Stimulated activated CD4-positive, alpha-beta T cell treated with anti-CD3 and anti-CD28 coated beads, Interleukin-15, amount 100 ng/mL, for 1 hour (primary cell): ENCODE measurements around the gene LPCAT3.

ENCODE experiments used
- DNase-seq, 2 donors: peaks; one replicate each; pipeline ENCODE4 v3.0.0-alpha.2; 2020; ENCODE audit warnings: low read depth in 1 of 2, low spot score in 1 of 2

Gene LPCAT3

DNA sequence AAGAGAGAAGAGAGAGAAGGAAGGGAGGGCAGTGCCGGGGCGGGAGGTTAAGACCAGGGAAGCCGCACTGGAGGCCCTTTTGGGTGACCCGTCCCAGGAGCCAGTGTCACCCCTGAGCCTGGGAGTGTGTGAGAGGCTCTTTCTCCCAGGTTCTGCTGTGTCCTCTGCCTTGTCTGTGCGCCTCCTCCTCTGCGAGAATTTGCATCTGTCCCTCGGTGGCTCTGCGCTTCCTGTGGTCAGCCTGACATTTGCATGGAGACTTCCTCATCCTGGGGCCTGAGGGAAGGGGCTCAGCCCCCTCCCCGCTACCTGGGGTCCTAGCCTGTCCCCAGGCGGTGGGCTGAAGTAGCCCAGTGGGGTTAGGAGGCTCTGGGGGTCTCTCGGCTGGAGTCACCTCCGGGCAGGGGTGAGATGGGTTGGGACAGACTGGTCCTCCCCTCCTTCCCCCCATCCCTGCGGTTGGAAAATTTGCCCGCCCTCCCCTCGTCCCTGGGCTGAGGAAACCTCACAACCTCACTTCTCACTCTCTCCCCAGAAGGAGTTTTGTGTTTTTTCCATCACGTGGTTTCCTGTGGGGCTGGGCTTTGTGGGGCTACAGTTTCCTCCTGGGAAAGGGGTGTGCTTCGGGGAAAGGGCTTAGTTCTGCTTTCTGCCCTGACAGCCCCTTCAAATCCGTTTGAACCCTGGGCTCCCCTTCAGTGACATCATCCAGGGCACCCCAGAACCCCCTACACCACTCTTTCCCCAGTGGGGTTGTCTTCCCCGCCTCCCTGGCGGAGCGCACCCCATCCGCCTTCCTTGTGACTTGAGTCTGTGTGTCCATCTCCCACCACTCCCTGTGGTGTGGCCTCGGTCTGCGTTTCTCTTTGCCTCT, 64.6 kb downstream of the LPCAT3 start:
- peak in 1 of 2 donors; percentile 67 for DNase-seq

DNA sequence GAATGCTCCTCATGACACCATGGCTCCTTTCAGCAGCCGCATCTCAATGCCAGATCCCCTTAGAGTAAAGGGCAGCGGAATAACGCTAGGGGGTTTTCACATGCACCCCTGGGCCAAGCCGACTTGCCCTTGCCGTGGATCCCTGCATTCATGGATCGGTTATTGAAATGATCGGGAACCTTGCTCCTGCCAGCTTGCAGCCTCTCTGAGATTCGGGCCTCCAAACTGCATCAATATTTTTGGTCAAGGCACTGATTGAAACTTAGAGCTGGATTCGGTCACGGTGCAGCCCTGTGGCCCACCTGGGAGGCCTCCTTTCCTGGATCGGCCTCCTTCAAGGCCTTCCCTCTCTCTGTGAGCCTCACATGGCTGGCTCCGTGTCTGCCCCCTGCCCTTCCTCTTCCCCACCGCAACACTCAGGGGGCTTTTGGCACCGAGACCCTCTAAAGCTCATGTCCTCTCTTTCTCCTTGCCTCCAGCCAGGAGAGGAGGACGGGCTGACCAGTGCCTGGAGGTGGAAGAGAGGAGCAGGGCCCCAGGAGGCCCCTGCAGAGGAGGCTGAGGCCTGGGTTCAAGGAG, 65.3 kb downstream of the LPCAT3 start:
- no peak for DNase-seq

DNA sequence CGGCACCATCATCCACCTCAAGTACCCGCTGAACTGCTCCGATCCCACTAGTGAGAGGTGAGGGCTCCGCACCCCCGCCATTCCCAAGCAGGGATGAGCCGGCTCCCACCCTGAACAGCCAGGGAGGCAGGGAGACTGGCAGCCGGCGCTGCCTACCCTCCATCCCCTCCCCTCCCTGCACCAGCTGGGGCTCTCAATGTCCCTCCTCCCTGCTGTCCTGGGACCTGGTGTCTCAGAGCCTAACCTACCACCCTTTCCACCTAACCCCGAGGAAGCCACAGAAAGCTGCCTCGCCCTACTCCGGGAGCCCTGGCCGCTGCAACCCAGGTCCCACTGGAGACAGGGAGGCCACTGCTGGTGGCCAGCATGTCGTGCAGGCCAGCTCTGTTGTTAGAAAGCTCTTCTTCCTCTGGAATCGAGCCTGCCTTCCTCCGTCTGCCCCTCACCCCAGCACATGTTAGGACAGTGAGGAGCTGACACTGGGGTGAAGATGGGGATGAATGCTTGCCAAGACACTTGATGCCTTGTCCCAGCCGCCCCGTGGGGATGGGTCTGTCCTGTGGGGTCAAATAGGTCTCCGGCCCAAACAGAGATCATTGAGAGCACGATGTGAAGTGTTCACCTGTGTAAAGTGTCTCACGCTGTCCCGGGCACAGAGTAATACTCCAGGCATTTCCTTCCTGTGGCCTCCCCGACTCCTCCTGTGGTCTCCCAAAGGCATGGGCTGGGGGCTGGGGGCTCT, 66.0 kb downstream of the LPCAT3 start:
- no peak for DNase-seq

DNA sequence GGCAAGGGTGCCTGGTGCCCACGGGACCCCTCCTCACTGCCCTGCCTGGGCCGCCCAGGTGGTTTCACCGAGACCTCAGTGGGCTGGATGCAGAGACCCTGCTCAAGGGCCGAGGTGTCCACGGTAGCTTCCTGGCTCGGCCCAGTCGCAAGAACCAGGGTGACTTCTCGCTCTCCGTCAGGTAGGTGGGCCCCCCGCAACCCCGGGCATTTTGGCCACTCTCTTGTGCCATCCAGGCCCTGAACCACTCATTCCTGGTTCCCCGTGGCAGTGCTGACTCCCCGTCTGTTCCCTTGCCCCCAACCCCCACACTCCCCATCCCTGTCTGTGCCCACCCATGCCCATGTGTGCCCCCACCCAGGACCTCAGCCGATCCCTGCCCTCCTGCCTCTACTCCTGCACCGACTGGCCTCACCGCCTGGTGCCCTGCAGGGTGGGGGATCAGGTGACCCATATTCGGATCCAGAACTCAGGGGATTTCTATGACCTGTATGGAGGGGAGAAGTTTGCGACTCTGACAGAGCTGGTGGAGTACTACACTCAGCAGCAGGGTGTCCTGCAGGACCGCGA, 66.6 kb downstream of the LPCAT3 start:
- no peak for DNase-seq

DNA sequence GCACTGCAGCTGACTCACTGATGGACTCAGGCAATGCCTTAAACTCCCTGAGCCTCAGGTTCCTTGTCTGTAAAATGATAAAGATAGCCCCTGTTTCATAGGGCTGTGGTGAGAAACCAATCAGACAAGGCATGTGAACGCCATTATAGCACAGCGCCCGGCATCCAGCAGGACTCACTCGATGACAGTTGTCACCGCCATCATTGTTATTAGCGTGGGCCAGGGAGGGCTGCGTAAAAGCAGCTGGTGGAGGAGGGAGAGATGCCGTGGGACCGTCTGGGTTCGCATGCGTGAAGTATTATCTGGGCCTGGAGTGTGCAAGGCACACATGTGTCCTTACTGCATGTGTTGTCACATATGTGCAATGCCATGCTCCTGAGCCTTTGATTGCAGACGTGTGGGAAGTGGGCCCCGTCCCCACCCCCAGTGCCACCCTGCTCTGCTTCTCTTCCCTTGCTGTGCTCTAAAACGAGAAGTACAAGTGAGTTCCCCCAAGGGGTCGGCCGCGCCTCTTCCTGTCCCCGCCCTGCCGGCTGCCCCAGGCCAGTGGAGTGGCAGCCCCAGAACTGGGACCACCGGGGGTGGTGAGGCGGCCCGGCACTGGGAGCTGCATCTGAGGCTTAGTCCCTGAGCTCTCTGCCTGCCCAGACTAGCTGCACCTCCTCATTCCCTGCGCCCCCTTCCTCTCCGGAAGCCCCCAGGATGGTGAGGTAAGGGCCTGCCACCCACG, 67.3 kb downstream of the LPCAT3 start, which contains the start of gene PTPN6:
TSS of gene PTPN6 (plus strand) at position 546 of the 730 bp plus-strand sequence. CDS start at position 703, 157 bp downstream.
- no peak for DNase-seq

DNA sequence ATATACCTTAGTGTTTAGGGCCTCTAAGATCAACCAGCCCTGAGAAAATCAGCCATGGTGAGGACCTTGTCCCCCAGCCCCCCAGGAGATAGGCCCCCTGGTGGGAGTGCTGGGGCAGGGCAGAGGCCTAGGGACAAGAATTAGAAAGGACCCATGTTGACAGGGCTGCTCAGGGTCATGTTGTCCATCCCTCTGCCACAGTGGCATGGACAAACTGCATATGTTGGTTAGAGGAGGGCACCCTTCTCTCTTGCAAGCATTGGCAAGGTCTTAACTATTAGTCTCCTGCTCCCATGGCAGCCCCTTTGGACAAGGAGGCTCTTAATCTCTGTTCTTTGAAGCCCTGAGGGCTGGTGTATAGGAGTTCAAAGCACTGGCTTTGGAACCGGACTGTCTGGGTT, 67.9 kb downstream of the LPCAT3 start:
- DNase-seq: no peak

DNA sequence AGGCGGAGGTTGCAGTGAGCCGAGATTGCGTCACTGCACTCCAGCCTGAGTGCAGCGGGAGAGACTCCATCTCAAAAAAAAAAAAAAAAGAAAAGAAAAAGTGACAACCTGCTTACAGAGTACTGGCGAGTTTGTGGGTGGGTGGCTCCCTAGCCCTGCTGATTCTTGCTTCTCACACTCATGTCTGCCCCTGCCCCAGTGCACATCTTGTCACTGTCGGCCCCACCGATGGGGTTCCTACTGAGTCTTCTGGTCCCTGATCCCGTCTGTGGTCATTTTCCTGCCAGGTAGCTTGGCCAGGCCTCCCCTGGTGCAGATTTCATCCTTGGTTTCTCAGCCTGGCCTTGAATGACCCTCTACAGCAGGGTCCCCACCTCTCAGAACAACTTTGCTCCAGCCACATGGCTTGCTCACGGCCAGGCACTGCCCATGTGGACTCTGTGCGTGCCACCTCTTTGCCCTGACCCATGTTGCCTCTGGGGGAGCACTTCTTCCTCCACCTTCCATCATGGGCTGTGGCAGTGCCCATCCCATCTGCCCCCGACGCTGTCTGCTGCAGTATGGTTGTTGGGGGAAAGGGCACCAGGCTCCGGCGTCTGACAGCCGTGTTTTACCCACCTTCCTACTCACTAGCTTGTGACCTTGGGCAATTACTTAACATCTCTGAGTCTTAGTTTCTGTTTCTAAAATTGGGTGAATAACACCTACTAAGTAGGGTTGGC, 69.2 kb downstream of the LPCAT3 start:
- no peak for DNase-seq

DNA sequence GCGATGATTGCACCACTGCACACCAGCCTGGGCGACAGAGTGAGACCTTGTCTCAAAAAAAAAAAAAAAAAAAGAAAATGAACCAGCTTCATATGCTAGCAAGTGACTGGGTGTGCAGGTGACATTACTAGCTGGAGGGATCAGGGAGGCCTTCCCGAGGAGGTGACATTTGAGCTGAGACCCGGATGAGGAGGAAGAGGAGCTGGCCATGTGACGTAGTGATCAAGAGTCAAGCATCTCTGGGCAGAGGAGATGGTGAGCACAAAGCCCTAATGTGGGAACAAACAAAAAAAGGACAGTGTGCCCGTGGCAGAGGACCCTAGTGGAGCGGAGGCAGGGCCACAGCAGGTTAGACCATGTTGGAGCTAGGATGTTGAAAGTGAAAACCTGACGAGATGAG, 70.7 kb downstream of the LPCAT3 start:
- no peak for DNase-seq

DNA sequence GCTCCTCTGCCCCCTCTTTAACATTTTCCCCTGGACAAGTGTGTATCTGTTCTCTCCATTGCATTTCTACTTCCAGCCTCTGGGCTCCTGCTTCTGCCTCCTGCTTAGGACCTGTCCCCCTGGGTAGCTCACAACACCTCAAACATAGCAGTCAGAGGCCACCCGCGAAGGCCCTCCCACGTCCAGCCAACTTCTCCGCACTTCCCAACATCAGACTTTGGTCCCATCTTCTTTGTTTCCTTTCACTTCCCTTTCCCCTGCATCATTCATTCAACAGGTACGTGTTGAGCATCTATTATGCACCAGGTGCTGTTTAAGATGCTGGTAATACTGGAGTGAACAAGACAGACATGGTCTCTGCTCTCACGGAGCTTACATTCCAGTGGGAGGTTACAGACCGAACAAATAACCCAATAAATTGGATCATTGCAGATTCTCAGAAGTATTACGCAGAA, 71.3 kb downstream of the LPCAT3 start:
- no peak for DNase-seq

DNA sequence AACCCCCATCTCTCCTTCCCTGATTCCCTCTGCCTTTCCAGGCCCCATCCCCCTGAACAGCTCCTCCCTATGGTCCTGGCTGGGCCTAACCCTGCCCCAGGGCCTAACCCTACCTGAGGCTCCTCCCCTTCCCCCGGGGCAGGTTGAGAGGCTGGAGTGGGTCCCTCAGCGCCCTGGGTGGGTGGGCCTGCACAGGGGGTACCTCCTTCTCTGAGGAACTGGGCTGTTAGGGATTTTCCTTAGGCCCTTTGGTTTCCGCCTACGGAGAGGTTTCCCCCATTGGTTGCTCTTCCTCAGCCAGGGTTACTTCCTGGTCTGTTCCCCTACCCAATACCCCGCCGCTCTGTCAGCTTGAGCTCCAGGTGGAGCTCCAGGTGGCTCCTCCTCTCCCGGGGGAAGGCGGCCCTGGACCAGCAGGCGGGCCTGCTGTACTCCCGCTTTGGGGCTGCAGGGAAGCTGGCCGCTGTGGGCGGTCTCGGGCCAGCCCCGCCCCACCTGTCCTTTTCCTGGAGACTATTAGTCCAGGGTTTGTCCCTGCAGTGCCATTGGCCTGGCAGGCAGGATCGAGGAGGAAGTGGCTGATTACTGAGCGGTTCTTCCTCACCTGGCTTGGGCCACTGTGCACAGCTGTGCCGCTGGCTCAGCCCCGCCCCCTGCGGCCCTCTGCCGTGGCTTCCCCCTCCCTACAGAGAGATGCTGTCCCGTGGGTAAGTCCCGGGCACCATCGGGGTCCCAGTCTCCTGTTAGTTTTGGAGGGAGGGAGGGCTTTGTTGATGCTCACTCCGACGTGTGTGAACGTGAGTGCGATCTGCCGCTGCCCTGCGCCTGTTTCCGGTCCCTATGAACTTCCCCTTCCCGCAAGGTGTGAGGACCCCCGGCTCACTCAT, 72.0 kb downstream of the LPCAT3 start:
- no peak for DNase-seq

DNA sequence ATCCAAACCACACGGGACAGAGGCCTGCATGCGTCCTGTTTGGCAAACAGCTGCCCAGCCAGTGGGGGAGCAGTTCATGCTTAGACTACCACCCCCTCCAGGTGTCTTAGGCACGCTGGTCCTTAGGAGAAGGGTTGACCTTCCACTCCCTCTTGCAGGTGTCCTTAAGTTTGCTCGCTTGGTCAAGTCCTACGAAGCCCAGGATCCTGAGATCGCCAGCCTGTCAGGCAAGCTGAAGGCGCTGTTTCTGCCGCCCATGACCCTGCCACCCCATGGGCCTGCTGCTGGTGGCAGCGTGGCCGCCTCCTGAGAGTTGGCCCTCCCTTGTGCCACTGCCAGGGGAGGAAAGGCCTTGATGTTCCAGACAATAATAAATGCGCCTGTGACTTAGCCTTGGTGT, 72.7 kb downstream of the LPCAT3 start:
- no peak for DNase-seq

DNA sequence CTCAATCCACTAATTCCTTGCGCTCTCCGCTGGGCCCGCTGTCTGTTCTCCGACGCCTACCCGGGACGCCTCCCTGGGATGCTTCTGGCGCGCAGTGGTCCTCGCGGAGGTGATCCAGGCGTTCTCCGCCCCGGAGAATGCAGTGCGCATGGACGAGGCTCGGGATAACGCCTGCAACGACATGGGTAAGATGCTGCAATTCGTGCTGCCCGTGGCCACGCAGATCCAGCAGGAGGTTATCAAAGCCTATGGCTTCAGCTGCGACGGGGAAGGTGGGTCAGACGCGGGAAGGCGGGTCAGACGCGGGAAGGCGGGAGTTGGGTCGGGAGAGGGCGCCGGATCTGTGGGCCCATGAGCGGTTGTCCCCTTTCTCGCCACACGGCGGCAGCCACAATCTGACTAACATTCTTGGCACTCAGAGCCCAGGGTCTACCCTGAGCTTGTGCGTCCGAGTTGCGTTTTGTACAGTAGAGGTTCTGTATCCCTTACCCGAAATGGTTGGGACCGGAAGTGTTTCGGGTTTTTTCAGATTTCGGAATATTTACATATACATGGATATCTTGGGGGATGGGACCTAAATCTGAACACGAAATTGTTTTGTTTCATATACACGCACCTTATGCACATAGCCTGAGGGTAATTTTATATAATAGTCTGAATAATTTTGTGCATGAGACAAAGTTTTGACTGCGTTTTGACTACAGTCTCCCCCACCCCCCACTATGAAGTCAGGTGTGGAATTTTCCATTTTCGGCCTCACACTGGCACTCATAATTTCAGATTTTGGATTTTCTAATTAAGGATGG, 73.7 kb downstream of the LPCAT3 start:
- DNase-seq: peak; percentile 68 to 73

DNA sequence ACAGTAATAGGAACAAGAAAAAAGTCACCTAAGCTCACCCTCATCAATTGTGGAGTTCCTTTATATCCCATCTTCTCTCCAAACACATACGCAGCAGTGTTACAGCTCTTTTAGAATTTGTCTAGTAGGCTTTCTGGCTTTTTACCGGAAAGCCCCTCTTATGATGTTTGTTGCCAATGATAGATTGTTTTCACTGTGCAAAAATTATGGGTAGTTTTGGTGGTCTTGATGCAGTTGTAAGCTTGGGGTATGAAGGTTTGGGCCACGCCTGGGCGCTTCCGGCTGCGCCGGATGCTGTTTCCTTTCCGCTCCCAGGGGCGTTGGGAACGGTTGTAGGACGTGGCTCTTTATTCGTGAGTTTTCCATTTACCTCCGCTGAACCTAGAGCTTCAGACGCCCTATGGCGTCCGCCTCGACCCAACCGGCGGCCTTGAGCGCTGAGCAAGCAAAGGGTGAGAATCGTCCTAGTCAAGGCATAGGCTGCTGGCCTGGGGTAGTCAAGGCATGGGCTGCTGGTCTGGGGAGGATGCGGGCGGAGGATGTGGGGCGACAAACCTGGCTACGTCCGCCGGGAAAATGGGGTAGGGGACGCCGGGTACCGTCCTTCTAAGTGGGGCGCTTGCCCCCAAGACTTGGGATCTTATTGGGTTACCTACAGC, 74.4 kb downstream of the LPCAT3 start, which contains the start of the genes C12orf57 and RNU7-1:
TSS of gene C12orf57 (plus strand) at position 301 of the 659 bp plus-strand sequence. CDS start at position 401, 100 bp downstream.
TSS of gene RNU7-1 (plus strand) at position 95 of the 659 bp plus-strand sequence.
- DNase-seq: peak; percentile 53 to 59

DNA sequence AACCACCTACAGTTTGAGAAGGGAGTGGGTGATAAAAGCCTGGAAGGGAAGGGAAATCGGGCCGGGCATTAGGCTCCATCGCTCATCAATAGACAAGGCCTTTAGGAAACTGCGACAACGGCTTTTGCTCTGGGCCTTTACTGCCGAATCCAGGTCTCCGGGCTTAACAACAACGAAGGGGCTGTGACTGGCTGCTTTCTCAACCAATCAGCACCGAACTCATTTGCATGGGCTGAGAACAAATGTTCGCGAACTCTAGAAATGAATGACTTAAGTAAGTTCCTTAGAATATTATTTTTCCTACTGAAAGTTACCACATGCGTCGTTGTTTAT, 74.9 kb downstream of the LPCAT3 start:
- peak in 1 of 2 donors; percentile 54 for DNase-seq

DNA sequence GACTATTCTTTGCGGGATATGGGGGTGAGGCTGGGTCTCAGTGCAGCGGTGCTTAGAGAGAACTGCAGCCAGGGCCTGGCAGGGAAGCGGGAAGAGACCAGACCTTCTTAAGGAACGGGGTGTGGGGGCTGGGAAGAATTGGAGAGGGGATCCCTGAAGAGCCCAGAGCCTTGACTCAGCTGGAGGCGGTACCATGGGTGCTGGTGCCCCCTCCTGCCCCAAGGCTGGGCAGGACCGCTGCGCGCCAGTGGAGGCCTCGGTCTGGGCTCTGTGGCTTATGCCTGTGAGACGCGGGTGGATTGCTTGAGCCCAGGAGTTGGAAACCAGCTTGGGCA, 76.0 kb downstream of the LPCAT3 start:
- DNase-seq: no peak

DNA sequence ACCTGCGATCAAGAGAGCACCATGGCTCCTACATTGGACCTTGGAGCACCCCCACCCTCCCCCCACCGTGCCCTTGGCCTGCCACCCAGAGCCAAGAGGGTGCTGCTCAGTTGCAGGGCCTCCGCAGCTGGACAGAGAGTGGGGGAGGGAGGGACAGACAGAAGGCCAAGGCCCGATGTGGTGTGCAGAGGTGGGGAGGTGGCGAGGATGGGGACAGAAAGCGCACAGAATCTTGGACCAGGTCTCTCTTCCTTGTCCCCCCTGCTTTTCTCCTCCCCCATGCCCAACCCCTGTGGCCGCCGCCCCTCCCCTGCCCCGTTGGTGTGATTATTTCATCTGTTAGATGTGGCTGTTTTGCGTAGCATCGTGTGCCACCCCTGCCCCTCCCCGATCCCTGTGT, 76.5 kb downstream of the LPCAT3 start:
- DNase-seq: no peak

DNA sequence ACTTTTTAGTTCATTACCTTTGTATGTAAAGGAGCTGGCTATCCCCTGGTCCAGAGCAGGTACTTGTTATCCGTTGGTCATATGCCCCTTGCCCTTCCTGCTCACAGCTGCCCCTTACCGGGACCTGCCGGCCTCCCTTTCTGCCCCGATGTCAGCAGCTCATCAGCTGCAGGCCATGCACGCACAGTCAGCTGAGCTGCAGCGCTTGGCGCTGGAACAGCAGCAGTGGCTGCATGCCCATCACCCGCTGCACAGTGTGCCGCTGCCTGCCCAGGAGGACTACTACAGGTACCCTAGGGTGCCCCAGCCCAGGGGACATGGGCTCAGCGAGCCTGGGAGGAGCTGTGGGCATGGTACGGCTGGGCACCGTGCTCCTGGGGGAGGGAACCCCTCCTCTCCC, 77.0 kb downstream of the LPCAT3 start:
- DNase-seq: no peak

DNA sequence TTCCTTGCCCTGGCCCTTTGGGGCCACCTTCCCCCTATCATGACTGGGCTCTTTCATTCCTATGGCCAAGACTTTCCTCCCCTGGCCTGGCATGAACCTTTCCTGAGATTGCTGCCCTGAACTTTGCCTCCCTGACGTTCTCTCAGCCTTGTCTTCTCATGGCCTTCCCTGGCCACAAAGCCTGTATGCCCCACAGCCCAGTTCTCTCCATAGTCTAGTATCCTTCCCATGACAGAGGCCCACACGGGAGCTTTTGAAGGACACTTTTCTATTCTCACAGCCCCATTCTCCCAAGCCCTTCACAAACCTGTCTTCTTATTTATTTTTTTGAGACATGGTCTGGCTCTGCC, 79.1 kb downstream of the LPCAT3 start:
- DNase-seq: no peak
